D721Med (cell line): ENCODE results near the gene ITGBL1.

Experiments
- DNase-seq: peaks from one replicate; pipeline ENCODE4 v3.0.0; 2011; ENCODE audit warnings: low spot score; ENCODE audit not compliant: insufficient read length
- FAIRE-seq: peaks from 2 replicates; lab custom pipeline; 2011; peaks lifted over from hg19 to GRCh38; lab: Jason Lieb, UNC
- TF ChIP-seq, protein P1 (sequence below): IDR thresholded peaks from 2 replicates; pipeline ENCODE4 v1.5.1; 2012; ENCODE audit warnings: mild to moderate bottlenecking, control low read depth; ENCODE audit not compliant: insufficient read depth; ENCODE audit errors: missing control alignments

The ITGBL1 gene

DNA sequence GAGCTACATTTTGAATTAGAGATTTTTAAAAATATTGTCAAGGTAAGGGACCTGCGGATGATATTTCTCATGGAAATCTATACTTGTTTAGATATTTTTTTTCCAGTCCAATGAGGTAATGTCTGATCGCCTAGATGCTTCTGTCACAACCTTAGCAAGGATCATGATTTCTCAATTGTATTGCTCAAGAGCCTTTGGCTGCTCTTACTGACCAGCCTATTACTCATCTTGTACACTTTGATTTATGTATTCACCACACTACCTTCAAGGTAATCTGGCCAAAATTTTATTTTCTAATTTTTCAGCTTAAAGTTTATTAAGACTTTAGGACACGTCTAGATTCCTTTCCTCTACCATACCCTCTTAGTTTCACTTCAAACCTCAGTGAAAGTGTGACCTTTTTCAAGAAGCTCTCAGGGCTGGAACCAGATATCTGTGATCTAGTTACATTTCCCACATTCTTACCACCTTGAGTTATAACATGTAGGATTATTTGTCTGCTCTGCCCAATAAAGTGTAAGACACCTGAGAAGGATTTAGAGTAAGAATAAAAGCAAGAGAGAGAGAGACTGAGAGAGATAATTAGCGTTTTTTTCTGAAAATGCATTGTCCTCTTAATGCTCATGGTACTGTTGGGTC is 197.1 kb downstream of the ITGBL1 start:
- DNase-seq = no peak
- TF ChIP-seq, protein P1, sequence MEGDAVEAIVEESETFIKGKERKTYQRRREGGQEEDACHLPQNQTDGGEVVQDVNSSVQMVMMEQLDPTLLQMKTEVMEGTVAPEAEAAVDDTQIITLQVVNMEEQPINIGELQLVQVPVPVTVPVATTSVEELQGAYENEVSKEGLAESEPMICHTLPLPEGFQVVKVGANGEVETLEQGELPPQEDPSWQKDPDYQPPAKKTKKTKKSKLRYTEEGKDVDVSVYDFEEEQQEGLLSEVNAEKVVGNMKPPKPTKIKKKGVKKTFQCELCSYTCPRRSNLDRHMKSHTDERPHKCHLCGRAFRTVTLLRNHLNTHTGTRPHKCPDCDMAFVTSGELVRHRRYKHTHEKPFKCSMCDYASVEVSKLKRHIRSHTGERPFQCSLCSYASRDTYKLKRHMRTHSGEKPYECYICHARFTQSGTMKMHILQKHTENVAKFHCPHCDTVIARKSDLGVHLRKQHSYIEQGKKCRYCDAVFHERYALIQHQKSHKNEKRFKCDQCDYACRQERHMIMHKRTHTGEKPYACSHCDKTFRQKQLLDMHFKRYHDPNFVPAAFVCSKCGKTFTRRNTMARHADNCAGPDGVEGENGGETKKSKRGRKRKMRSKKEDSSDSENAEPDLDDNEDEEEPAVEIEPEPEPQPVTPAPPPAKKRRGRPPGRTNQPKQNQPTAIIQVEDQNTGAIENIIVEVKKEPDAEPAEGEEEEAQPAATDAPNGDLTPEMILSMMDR = no peak
- FAIRE-seq = no peak

DNA sequence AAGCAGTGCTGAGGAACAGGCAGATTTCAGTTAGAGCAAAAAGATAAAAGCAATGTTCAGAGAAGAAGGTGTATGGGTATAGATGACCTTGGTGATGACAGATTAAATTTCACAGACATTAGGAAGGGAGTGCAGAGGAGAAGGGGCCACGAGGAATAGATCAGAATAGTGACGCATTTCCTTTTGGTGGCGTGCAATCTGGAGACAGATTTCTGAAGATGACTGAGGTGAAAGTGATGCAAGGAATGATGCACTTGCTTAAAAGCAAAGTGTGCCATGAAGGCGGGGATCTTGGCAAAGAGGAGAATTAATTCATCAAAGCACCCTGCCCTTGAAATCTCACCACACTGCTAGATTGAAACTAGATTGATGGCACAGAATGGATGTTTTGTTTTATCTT is 202.4 kb downstream of the ITGBL1 start:
- FAIRE-seq (no peak), DNase-seq (no peak)
- TF ChIP-seq, protein P1 = no peak

DNA sequence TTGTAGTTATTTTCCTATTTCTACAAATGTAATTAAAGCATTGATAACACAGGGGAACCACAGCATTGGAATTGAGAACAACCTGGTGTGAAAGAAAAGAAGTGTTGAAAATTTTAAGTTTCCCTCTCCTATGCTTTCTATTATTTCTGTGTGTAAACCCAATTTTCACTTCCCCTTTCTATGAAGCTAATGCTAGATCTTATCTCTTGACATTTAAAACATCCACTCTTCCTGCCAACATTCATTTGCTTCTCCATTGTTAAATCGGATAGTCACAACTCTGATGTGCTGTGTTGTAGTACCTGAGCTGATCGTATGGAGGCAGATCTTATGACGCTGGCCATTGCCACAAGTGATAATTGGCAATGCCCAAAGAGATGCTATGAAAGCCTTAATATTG is 203.0 kb downstream of the ITGBL1 start:
- no peak for FAIRE-seq

DNA sequence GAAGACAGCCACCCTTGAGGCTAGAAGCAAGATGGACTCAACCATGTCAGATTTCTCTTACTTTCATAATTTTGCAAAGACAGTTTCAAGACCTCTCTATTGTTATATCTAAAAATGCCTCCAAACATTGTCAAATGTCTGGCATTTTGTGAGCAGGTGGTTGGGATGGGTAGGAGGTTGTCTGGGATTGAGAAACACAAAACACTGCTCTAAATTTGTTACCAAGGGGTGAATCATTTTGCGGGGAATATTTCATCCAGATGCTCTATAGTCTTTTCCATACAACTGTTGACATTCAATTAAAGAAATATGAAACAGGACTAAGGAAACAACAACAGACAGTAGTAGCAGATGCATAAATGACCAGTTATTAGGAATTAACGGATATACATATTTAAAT is 208.2 kb downstream of the ITGBL1 start:
- no peak for DNase-seq
- FAIRE-seq = no peak
- TF ChIP-seq, protein P1 = no peak

More for the DNA sequence above, 203.0 kb downstream of the ITGBL1 start:
- DNase-seq = no peak
- TF ChIP-seq, protein P1 = no peak

DNA sequence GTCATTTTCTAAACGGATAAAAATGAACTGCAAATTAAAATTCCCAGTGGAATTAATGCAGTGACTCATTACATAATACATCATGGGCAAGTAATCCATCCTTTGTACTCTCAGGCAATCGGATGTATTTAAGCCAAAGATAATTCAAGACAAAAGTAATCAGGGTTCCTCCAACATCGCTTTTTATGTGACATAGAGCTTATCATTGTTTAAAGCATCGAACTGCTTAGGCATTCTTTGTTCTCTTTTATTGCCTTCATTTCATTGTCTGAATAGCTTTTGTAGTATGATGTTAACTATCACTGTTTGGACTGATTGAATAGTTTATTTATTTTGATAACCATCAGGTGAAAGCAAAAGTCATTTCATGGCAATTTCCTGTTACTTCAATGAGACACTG is 209.4 kb downstream of the ITGBL1 start:
- no peak for DNase-seq
- FAIRE-seq = peak; percentile 85
- TF ChIP-seq, protein P1 = no peak

DNA sequence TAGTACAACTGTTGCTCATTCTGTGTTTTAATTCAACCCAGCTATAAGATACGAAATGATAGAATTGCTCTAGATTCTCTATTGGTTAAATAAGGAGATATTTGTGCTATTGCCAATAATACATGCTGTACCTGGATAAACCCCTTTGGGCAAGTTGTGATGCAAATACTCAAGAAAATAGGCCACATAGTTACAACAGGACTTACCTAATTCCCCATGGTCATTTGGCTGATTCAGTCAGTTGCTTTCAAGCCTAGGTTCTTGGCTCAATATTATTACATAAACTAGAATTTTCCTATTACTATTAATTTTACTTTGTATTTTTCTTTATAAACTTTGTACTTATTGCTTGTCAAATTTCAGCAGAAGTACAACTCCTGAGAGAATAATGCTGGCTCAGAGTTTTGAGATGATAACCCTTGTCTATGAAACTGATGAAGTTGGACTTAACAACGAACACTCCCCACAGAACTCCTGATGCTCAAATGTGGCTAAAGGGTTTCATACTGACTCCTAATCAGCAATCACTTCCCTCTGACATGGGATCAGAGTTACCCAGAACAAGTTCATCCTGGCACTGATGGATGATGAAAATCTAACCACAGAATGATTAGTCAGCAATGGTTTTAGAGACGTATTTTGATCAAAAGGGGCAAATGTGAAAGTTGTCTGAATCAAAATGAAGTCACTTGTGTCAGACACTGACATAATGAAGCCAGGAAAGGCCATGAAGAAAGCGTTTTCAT is 221.1 kb downstream of the ITGBL1 start:
- no peak for FAIRE-seq
- DNase-seq = no peak
- TF ChIP-seq, protein P1 = no peak

DNA sequence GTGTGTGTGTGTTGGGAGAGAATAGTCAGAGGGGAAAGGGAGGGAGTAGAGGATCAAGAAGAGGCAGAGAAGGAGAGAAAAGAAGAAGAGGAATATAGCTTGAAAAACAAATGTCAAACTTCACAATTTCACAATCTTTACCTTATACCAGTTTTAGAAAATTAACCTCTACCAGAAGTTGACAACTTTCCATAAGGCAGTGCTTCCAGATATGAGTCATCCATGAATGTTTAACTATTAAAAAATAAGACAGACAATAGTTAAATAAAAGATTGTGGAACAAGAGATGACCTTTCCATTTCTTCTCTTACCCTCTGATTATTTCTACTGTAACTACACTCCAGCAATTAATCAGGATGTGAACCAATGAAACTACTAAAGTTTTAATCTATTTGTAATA is 229.4 kb downstream of the ITGBL1 start:
- DNase-seq (no peak), FAIRE-seq (no peak)
- TF ChIP-seq, protein P1 = no peak
